Measurements from ENCODE around the gene PLEKHA7. TPM values are rescaled to one million over a fixed set of nuclear protein-coding genes. Genes with fewer than 3 reads are reported as not detected.
"Not testable (repeated sequence)": the region's sequence is repeated elsewhere in the genome, so short reads cannot be mapped to it uniquely, and the experiment has no call there.

Gene PLEKHA7
- total RNA-seq, 1 donor from 2014 or later = 1.3 TPM

DNA sequence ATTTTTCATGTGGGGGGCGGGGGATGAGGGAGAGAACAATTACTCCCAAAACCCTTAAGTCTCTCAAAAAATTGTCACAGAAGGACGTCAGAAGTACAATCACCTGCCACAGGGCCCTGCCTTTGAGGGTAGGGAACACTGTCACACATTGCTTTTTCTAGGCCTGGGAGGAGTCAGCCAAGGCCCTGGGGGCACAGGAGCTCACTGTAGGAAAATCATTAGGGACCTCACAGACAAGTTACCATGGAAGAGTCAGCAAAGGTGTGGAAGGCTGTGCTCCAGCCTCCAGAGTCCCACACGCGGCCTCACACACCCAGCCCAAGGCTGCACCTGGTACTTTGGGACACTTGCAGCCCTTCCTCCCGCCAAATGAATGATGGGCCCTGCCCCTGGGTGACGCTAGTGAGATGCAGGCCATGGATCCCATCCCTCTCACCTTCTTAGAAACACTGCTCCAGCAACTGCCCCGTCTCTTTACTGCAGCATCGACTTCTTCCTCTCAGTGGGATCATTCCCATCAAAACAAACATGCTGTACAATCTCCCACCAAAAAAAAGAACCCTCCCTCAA, 3.3 kb downstream of the PLEKHA7 start:
- intact Hi-C loops (cut with micrococcal nuclease) = loop anchor here (10.0 kb wide), 1 partner anchor 344 kb away; the partner anchor contains the start of gene NCR3LG1

DNA sequence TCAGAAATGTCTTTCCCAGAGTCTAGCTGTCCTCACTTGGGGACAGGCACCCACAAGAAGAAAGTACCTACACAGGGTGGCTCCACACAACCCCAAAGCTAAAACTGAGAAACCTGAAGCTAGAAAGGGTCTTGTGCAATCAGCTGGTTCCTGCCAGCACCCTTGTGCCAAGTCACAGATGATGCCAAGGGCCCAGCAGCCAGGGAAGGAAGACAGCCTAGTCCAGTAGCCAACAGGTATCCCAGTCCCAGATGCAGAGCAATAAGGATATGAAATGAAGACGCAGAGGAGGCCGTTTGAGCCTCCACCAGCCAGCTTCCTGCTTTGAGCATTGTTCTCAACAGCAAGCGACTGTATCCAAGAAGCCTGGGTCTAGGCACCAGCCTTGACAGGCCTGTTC, 6.1 kb downstream of the PLEKHA7 start:
- intact Hi-C loops (cut with micrococcal nuclease) = no loop called here

DNA sequence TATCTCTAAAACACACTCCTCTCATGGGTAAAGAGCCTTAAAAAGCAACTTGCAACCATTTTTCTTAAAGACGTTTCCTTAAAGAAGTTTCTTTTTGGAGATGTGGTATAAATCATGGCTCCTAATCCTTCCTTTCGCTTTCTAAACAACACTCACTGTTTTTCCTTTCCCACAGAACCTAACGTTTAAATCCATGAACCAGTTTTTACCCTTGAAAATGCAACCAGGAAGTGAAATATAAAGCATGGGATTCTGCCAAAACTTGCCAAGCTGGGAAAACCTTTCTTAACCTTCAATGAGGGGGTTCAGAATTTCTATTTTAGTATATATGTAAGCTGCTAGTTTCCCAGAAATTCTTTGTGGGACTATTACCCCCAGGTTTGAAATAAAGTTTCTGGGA, 8.6 kb downstream of the PLEKHA7 start:
- intact Hi-C loops (cut with micrococcal nuclease) = no loop called here

DNA sequence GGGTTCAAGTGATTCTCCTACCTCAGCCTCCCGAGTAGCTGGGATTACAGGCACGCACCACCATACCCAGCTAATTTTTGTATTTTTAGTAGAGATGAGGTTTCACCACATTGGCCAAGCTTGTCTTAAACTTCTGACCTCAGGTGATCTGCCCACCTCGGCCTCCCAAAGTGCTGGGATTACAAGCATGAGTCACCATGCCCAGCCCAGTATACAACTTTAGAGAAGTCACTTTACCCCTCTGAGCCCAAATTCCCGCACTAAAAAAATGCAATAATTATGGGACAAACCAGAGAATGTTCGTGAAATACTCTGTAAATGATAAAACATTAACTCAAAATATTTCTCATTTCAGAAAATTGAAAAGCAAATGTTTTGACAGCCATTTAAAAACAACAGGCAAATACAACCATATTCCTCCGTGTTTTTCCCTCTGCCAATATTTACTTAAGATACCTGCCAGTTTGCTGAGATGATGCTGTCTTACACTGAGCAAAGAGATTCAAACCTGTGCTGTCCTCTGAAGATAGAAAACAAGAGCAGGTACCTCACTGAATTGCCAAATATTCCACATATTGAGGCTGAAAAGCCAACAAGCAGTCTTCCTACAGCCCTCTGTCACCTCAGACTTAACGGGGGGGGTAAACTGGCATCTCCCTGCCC, 9.6 kb downstream of the PLEKHA7 start:
- intact Hi-C loops (cut with micrococcal nuclease) = no loop called here

DNA sequence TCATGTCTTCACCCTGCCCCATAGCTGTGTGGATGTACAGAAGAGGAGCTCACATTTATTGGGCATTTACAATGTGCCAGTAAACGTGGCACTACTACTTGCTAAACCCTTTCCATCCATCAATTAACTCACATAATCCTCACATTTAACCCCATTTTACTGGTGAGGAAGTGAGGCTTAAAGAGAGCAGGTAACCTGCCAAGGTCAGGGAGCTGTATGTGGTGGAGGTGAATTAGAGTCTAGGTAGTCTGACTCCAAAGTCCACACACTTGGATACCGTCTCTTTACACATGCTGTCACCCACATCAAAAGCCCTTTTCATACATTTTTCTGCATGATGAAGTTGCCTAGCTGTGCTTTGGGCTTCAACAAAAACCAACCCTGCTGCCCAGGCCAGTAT, 10.8 kb downstream of the PLEKHA7 start:
- intact Hi-C loops (cut with micrococcal nuclease) = no loop called here

DNA sequence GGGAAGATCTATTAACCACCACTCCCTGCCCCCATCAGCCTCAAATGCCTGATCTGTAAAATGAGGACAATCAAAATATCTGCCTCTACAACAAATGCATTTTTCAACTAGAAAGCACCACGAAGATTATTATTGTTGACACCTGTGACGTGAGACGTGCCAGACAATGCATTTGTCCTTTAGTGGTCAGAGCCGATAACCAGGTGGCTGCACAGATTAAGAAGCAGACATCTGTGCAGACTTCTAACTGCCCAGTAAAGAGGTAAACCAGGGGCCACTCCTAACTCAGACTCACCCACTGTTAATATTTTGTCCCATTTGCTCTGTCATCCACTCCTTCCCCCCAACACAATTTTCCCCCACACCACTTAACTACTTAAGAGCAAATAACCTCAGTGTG, 11.7 kb downstream of the PLEKHA7 start:
- intact Hi-C loops (cut with micrococcal nuclease) = no loop called here

DNA sequence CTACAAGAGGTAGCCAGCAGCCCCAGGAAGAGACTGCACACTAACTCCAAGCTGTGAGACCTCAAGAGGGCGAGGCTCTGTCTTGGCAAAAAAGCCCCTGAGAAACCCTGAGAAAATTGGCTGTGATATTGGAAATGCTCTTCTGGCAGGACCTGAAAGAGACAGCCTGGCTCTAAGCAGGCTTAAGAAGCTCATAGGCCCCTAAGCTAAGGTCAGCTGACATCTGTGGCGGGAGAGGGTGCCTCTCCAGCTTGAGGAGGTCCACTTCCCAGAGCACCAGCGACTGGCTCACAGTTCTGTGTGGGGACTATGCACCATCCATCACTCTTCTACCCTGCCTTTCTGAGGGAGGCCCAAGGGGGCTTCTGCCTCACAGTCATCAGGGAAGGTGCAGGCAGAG, 12.4 kb downstream of the PLEKHA7 start:
- intact Hi-C loops (cut with micrococcal nuclease) = no loop called here

- intact Hi-C loops (cut with micrococcal nuclease) = no loop called here
Measured at GRCh38 chr11:17000987-17001386, 13.2 kb downstream of the PLEKHA7 start.

DNA sequence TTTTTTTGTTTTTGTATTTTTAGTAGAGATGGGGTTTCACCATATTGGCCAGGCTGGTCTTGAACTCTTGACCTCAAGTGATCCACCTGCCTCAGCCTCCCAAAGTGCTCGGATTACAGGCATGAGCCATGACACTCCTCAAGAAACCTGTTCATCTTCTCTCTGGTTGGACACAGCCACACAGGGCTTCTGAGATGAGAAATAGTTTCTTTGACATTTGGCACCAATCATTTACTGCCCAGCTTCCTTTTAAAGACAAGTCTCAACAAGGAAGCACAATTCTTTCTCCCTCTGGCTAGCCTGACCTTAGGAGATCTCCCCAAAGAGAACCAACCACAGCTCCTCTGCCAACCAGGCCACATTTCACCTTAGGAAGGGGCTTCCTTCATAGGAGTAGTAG, 14.0 kb downstream of the PLEKHA7 start:
- intact Hi-C loops (cut with micrococcal nuclease) = not testable (repeated sequence)

GRCh38 chr11:16999116-16999515, 15.1 kb downstream of the PLEKHA7 start:
- intact Hi-C loops (cut with micrococcal nuclease) = no loop called here

GRCh38 chr11:16997624-16998023, 16.6 kb downstream of the PLEKHA7 start:
- intact Hi-C loops (cut with micrococcal nuclease) = no loop called here

GRCh38 chr11:16993495-16993894, 20.7 kb downstream of the PLEKHA7 start:
- intact Hi-C loops (cut with micrococcal nuclease) = no loop called here

DNA sequence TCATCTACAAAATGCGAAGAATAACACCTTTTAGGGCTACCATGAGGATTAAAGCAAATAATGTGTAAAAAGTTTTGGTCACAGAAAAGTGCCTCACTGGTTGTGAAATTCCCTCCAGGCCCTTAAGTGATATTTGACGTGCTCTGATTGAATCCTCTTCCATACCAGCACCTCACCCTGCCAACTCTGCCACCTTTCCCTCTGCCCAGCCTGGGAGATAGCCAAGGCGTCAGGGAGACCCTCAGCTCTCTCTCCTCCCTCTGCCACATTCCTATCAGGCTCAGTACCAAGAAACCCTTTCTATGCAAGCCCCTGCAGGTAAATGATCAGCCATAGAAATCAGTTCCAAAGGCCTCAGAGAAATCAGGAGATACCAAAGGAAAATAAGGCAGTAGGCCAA, 21.4 kb downstream of the PLEKHA7 start:
- intact Hi-C loops (cut with micrococcal nuclease) = no loop called here

DNA sequence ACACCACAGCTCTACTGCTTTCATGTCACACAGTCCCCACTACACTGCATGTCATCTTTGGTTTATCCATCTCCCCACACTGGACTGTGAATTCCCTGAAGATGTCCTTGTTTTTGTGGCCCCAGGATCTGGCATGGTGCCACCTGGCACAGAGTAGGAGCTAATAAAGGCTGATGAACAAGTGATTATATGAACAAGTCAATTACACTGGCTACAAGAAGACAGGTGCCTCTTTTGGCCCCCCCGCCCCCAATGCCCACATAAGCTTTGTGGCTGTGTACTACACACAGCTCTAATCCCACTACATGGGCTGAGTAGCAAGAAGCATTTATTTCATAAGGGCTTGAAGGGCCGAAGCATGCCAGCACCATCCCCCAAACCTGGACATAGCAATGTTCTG, 24.7 kb downstream of the PLEKHA7 start:
- intact Hi-C loops (cut with micrococcal nuclease) = loop anchor here (1.0 to 5.0 kb wide), 2 partner anchors 218 to 252 kb away; partner anchors contain the start of genes C11orf58 and PIK3C2A

DNA sequence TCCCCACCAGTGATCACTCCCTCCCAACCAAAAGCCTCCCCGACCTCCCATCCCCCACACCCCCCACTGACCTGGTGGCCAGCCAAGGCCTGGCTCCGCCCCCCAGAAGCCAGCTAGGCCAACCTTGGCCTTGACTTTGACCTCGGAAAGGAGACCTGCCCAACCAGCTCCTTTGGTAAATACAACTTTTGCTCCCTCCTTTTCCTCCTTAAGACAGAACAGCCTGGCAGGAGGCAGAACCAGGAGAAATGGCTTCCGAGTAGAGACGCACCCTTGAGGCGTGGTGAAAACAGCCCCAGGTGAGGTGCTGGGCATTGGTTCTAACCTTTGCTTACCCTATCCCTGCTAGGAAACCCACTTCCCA, 27.0 kb downstream of the PLEKHA7 start:
- intact Hi-C loops (cut with micrococcal nuclease) = loop anchor here (2.0 to 5.0 kb wide), 2 partner anchors 28 to 250 kb away; partner anchors contain the start of genes C11orf58 and PLEKHA7

DNA sequence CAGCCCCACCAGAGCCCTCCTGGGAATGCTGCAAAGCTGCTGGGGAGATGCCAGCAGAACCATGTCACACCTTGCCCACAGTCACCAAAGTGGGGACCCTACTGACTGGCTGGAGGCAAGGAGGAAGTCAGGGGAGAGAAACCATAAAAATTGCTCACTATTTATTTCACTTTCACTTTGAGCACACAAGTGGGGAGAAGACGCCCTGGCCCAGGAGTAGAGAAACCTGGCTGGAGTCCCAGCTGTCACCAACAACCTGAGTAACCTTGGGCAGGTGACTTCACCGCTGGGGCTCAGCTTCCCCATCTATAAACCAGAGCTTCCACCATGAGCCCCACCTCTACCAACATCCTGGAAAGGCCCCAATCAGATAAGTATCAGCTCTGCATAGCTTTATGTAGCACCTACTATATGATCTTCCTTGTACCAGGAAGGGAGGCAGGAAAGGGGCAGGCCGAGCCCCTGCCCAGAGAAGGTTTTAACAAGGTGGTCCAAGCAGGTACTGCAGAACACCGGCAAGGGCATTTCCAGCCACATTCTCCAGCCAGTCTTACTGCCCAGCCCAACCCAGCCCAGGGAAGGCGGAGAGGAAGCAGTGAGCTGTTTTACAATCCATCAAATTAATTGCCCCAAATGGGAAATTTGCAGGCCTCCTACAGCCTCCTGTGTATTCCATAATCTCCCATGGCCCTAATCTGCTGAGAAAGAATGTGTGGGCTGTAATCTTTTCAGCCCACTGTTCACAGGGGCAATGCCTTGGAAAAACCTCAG, 27.6 kb downstream of the PLEKHA7 start:
- intact Hi-C loops (cut with micrococcal nuclease) = loop anchor here (1.0 to 5.0 kb wide), 3 partner anchors 28 to 249 kb away; partner anchors contain the start of genes C11orf58, PLEKHA7 and RPS13

GRCh38 chr11:16985297-16985696, 28.9 kb downstream of the PLEKHA7 start:
- intact Hi-C loops (cut with micrococcal nuclease) = loop anchor here (5.0 kb wide), 1 partner anchor 248 kb away; the partner anchor contains the start of gene C11orf58

GRCh38 chr11:16984229-16984628, 30.0 kb downstream of the PLEKHA7 start:
- intact Hi-C loops (cut with micrococcal nuclease) = no loop called here

- intact Hi-C loops (cut with micrococcal nuclease) = no loop called here
Measured at GRCh38 chr11:16982809-16983208, 31.4 kb downstream of the PLEKHA7 start.

DNA sequence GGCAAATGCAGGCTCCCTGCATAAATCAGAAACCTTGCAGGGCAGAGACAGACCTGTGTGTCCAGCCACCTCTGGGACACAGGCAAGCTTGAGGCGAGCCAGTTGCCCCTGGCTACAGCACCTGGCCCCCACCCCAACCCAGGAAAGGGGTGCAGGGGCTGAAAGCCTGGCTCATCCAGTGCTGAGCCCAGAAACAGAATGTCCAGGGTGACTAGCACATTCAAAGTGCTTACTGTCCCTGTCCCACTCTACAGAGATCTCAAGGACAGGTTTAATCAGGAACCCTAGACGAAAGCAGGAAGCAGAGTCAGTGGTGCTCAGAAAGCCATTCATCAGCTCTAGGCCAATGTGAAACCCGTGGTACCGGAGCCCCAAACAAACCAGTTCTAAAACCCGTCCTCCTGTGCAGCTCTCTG, 31.9 kb downstream of the PLEKHA7 start:
- intact Hi-C loops (cut with micrococcal nuclease) = no loop called here

DNA sequence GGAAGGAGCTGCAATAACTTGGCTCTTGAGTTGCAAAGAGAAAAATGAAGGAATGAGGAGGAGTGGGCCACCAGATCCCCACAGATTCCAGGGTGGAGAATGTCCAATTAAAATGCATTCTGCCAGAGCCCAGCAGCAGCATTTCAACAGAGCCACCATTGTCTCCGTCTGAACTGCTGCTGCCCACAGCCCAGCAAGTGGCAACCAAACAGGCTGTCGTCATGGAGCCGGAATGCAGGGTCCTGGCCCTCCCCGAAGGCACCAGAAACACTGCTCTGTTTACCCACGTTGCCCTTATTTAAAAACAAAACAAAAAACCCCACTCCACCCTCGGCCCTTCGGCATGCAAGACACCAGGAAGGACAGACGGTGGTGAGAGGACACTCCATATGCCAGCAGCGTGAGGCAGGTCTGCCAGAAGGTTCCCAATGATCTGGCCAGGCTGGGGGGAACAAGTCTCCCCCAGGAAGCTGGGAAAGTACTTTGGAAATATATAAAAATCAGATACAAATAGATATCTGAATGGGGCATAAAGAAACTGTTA, 32.5 kb downstream of the PLEKHA7 start:
- intact Hi-C loops (cut with micrococcal nuclease) = no loop called here

Data from T-helper 1 cell treated with Interleukin-12 subunit alpha and Interleukin-12 subunit beta and Interleukin-4 antibody, amounts not matched to agents 30 ng/mL and 1 ng/mL, for 36 hours (primary cell).